ENCODE measurements around the gene EPHB1. TPM values are rescaled to one million over a fixed set of nuclear protein-coding genes. Genes with fewer than 3 reads are reported as not detected.

EPHB1 gene
- polyA plus RNA-seq, 1 of the 3 experiments (the other 2 are of a cell fraction) = 1.2 TPM

GRCh38 chr3:135128818-135129217 lies 333.8 kb downstream of the EPHB1 start:
- ChIA-PET POLR2A (no interaction called here), CTCF (no interaction called here)
- H4K20me1 ChIP-seq (ENCODE audit: insufficient read depth) = no peaks in the 10 kb centered on the region
- DNase-seq = no peak
- no peak overlapping the region for H2AFZ ChIP-seq (ENCODE audit: low read depth)
- peaks cover 0 to 10% of the 10 kb centered on the region in 2 experiments; a peak in 1 of 4 replicates for H3K4me1 ChIP-seq (ENCODE audit: control insufficient read depth in 1 of 2, insufficient read depth in 2 of 2, low read depth in 1 of 2, low read length in 1 of 2)
- H3K36me3 ChIP-seq (replicated peaks in 1 of 2; ENCODE audit: control insufficient read depth in 1 of 2, insufficient read depth in 2 of 2, low read length in 1 of 2) = no peaks in the 10 kb centered on the region
- no peak overlapping the region for H3K4me2 ChIP-seq
- no peak overlapping the region for H3K9ac ChIP-seq
- no peak for TF ChIP-seq FOXM1 (IDR thresholded peaks at IDR 0.05; ENCODE audit: low read depth)
- TF ChIP-seq NRF1 (IDR thresholded peaks at IDR 0.05; ENCODE audit: low read depth, low read length) = no peak
- no peak for TF ChIP-seq EZH2phosphoT487 (IDR thresholded peaks at IDR 0.05; ENCODE audit: borderline replicate concordance, low read depth)
- no peak for TF ChIP-seq RAD21 (IDR thresholded peaks at IDR 0.05; ENCODE audit: low read length)
- no peak for TF ChIP-seq FOSL2 (IDR thresholded peaks at IDR 0.05; ENCODE audit: borderline replicate concordance, low read depth)
- TF ChIP-seq ELF1 (IDR thresholded peaks at IDR 0.05) = no peak
- TF ChIP-seq IRF3 (IDR thresholded peaks at IDR 0.05; ENCODE audit: low read depth, low read length) = no peak
- TF ChIP-seq JUND (IDR thresholded peaks at IDR 0.05) = no peak
- TF ChIP-seq GATA2 (CRISPR knock-in tag; IDR thresholded peaks at IDR 0.05) = no peak
- no peak for TF ChIP-seq RFX5 (IDR thresholded peaks at IDR 0.05; ENCODE audit: low read length)
- no peak for TF ChIP-seq MEF2A (IDR thresholded peaks at IDR 0.05; ENCODE audit: borderline replicate concordance, low read depth)
- TF ChIP-seq PBX3 (IDR thresholded peaks at IDR 0.05) = no peak
- no peak for TF ChIP-seq TCF12 (IDR thresholded peaks at IDR 0.05)
- TF ChIP-seq SIN3A (IDR thresholded peaks at IDR 0.05; ENCODE audit: borderline replicate concordance, low read depth, low read length) = no peak
- TF ChIP-seq, protein P1, sequence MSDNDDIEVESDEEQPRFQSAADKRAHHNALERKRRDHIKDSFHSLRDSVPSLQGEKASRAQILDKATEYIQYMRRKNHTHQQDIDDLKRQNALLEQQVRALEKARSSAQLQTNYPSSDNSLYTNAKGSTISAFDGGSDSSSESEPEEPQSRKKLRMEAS (IDR thresholded peaks at IDR 0.05; ENCODE audit: low read depth) = no peak
- TF ChIP-seq RCOR1 (IDR thresholded peaks at IDR 0.05; ENCODE audit: low read length) = no peak
- TF ChIP-seq NFIC (IDR thresholded peaks at IDR 0.05; ENCODE audit: borderline replicate concordance) = no peak
- TF ChIP-seq POLR2AphosphoS5 (IDR thresholded peaks at IDR 0.05; ENCODE audit: low read depth, low read length) = no peak
- no peak for TF ChIP-seq EP300 (IDR thresholded peaks at IDR 0.05; ENCODE audit: borderline replicate concordance in 1 of 2, low read depth in 1 of 2, low read length in 1 of 2)
- no peaks in the 10 kb centered on the region for H3K27me3 ChIP-seq (ENCODE audit: insufficient read depth)
- H3K9me3 ChIP-seq = no peaks in the 10 kb centered on the region
- no peak overlapping the region for H3K27ac ChIP-seq (ENCODE audit: low read depth in 2 of 2, low read length in 1 of 2)
- 59% methylated on average over 3 of the region's 3 CpGs for WGBS (ENCODE audit: low lambda C conversion rate)
- H3K4me3 ChIP-seq (ENCODE audit: low read depth in 2 of 2, low read length in 1 of 2) = no peak overlapping the region
- H3K9me2 ChIP-seq = no peaks in the 10 kb centered on the region
- H3K79me2 ChIP-seq (ENCODE audit: insufficient read depth) = no peaks in the 10 kb centered on the region
- no peaks in the 10 kb centered on the region for H3F3A ChIP-seq (replicated peaks; ENCODE audit: insufficient read depth)

DNA sequence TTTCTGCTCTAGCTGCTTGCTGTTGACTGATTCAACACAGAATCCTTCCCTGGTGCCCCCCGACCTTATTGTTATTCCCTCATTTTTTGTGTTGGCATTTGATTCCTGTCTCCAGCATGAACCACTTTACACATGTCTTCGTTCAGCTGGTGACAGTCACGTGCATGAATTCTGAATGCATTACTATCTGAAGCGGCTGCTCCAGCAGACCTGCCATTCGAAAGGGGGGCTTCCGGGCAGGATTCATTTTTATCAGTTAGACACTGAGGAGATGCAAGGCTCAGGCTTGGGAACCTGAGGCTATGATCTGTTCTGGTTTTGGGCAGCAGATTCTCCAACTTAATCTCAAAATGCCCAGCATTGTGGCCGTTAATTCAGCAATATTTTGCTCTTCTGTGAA lies 336.2 kb downstream of the EPHB1 start:
- peak; percentile 79 for DNase-seq
- Histone ChIP-seq H3K27me3 (ENCODE audit: insufficient read depth) (no peaks in the 10 kb centered on the region), H2AFZ (ENCODE audit: low read depth) (no peak overlapping the region), H3K4me1 (ENCODE audit: control insufficient read depth in 1 of 2, insufficient read depth in 2 of 2, low read depth in 1 of 2, low read length in 1 of 2) (peaks cover 0 to 10% of the 10 kb centered on the region in 2 experiments; a peak in 1 of 4 replicates), H3K9me3 (no peaks in the 10 kb centered on the region), H3K9me2 (no peaks in the 10 kb centered on the region), H3K79me2 (ENCODE audit: insufficient read depth) (no peaks in the 10 kb centered on the region), H3F3A (replicated peaks; ENCODE audit: insufficient read depth) (no peaks in the 10 kb centered on the region), H3K4me3 (ENCODE audit: low read depth in 2 of 2, low read length in 1 of 2) (no peak overlapping the region), H3K27ac (ENCODE audit: low read depth in 2 of 2, low read length in 1 of 2) (peak overlapping the region in 1 of 2 experiments; percentile 58; a peak in 1 of 4 replicates), H4K20me1 (ENCODE audit: insufficient read depth) (no peaks in the 10 kb centered on the region), H3K4me2 (no peak overlapping the region), H3K9ac (no peak overlapping the region), H3K36me3 (replicated peaks in 1 of 2; ENCODE audit: control insufficient read depth in 1 of 2, insufficient read depth in 2 of 2, low read length in 1 of 2) (no peaks in the 10 kb centered on the region)
- ChIA-PET CTCF (no interaction called here), POLR2A (no interaction called here)
- WGBS (ENCODE audit: low lambda C conversion rate) = 7% methylated on average over 7 of the region's 7 CpGs
- TF ChIP-seq MXI1 (IDR thresholded peaks at IDR 0.05; ENCODE audit: low read depth, low read length) (peak; percentile 90; the same call in 1 of the 2 replicates), EP300 (IDR thresholded peaks at IDR 0.05; ENCODE audit: borderline replicate concordance in 1 of 2, low read depth in 1 of 2, low read length in 1 of 2) (peak in 1 of 2 experiments; percentile 65; a peak in 2 of 4 replicates), SMC3 (IDR thresholded peaks at IDR 0.05; ENCODE audit: low read depth, low read length) (no peak), GATA2 (CRISPR knock-in tag; IDR thresholded peaks at IDR 0.05) (peak; percentile 79), RCOR1 (IDR thresholded peaks at IDR 0.05; ENCODE audit: low read length) (peak; percentile 93), TEAD4 (IDR thresholded peaks at IDR 0.05; ENCODE audit: borderline replicate concordance, insufficient read depth) (no peak), ELF1 (IDR thresholded peaks at IDR 0.05) (no peak), JUND (IDR thresholded peaks at IDR 0.05) (no peak), TAF1 (IDR thresholded peaks at IDR 0.05; ENCODE audit: borderline replicate concordance, low read depth, low read length) (no peak)
- TF ChIP-seq, protein P1 (IDR thresholded peaks at IDR 0.05; ENCODE audit: low read depth) = no peak
- TF ChIP-seq, protein P2, sequence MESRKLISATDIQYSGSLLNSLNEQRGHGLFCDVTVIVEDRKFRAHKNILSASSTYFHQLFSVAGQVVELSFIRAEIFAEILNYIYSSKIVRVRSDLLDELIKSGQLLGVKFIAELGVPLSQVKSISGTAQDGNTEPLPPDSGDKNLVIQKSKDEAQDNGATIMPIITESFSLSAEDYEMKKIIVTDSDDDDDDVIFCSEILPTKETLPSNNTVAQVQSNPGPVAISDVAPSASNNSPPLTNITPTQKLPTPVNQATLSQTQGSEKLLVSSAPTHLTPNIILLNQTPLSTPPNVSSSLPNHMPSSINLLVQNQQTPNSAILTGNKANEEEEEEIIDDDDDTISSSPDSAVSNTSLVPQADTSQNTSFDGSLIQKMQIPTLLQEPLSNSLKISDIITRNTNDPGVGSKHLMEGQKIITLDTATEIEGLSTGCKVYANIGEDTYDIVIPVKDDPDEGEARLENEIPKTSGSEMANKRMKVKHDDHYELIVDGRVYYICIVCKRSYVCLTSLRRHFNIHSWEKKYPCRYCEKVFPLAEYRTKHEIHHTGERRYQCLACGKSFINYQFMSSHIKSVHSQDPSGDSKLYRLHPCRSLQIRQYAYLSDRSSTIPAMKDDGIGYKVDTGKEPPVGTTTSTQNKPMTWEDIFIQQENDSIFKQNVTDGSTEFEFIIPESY (IDR thresholded peaks at IDR 0.05; ENCODE audit: borderline replicate concordance, low read depth) = no peak
- TF ChIP-seq, protein P3, sequence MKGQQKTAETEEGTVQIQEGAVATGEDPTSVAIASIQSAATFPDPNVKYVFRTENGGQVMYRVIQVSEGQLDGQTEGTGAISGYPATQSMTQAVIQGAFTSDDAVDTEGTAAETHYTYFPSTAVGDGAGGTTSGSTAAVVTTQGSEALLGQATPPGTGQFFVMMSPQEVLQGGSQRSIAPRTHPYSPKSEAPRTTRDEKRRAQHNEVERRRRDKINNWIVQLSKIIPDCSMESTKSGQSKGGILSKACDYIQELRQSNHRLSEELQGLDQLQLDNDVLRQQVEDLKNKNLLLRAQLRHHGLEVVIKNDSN (IDR thresholded peaks at IDR 0.05; ENCODE audit: borderline replicate concordance, low read depth) = no peak
